ENCODE results near the gene TMEM190.

DNA sequence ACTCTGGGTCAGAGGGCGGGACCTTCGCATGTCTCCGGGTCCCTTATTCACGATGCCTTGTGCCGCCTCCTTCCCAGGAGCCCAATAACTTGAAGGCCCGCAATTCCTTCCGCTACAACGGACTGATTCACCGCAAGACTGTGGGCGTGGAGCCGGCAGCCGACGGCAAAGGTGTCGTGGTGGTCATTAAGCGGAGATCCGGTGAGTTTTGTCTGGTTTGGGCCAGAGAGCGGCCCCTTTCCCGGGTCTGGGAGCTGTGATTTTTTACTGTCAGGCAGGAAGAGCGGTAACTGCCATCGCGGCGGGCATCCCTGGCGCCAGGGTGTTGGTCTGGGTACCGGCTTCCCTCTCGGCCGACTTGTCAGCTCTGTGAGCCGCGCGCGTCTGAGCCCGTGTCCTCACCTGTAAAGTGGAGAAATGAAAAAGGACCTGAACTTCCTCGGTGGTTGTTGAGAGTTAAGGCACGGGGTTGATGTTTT lies 9.9 kb downstream of the TMEM190 start:
- TF ChIP-seq CTCF (IDR thresholded peaks at IDR 0.05) (no peak), POLR2A (IDR thresholded peaks at IDR 0.05) (no peak)
